HEK293 (cell line): Measurements from ENCODE around the gene IFNW1.
A peak's percentile ranks its signal among the peaks of the same experiment; 100 is the strongest.
"Not testable (repeated sequence)": the region's sequence is repeated elsewhere in the genome, so short reads cannot be mapped to it uniquely, and the experiment has no call there.

Experiments
- CTCF ChIA-PET: fragments of 350-600 bp; formaldehyde crosslinking; extraction: SDS; loops from one replicate; lab custom pipeline; 2021; ENCODE audit warnings: antibody characterized with exemption; lab: Yijun Ruan, JAX
- POLR2A ChIA-PET: fragments of 300-600 bp; formaldehyde crosslinking; extraction: SDS; loops from one replicate; lab custom pipeline; 2020; ENCODE audit warnings: antibody characterized with exemption, inconsistent platforms; lab: Yijun Ruan, JAX
- H3K27ac ChIP-seq: fragments of 200-500 bp; sonication (Bioruptor generic); 2 replicates; pipeline ENCODE4 v1.5.1; 2014; ENCODE audit warnings: low read depth, low read length, control low read depth, inconsistent platforms; ENCODE audit errors: extremely low read depth
- H3K36me3 ChIP-seq, 2 experiments: fragments of 200-500 bp in 1 of 2; sonication (Bioruptor generic) in 1 of 2; 1 replicate in 1 of 2; 2 replicates in 1 of 2; pipeline ENCODE4 v1.5.1; 2014 to 2017; ENCODE audit warnings: inconsistent platforms in 2 of 2, low read length in 2 of 2; ENCODE audit not compliant: control insufficient read depth in 2 of 2, insufficient read depth in 1 of 2
- H3K4me1 ChIP-seq: fragments of 200-500 bp; sonication (Bioruptor generic); 2 replicates; pipeline ENCODE4 v1.5.1; 2014; ENCODE audit warnings: mild to moderate bottlenecking, low read length, inconsistent platforms; ENCODE audit not compliant: control insufficient read depth, insufficient read depth
- H3K4me3 ChIP-seq: 2 replicates; pipeline ENCODE4 v1.5.1; 2011; ENCODE audit warnings: low read depth, mild to moderate bottlenecking, control low read depth, low read length, moderate library complexity
- H3K9me3 ChIP-seq: fragments of 200-500 bp; sonication (Bioruptor generic); 2 replicates; pipeline ENCODE4 v1.5.1; 2014; ENCODE audit warnings: low read depth, low read length, inconsistent platforms; ENCODE audit not compliant: control insufficient read depth, insufficient read depth
- FEZF1 ChIP-seq: fragments of 450-650 bp; formaldehyde crosslinking; IDR thresholded peaks from 2 replicates; pipeline ENCODE4 v1.5.1; 2016; ENCODE audit warnings: missing biosample characterization, missing genetic modification characterization
- KLF10 ChIP-seq: fragments of 450-650 bp; IDR thresholded peaks from 2 replicates; pipeline ENCODE4 v1.5.1; 2018; ENCODE audit warnings: missing biosample characterization, mild to moderate bottlenecking, missing genetic modification characterization
- KLF16 ChIP-seq: fragments of 450-650 bp; formaldehyde crosslinking; IDR thresholded peaks from 2 replicates; pipeline ENCODE4 v1.5.1; 2017; ENCODE audit warnings: missing biosample characterization, missing genetic modification characterization
- KLF9 ChIP-seq: fragments of 450-650 bp; formaldehyde crosslinking; IDR thresholded peaks from 2 replicates; pipeline ENCODE4 v1.5.1; 2016; ENCODE audit warnings: missing biosample characterization, missing genetic modification characterization, low read depth
- PRDM1 ChIP-seq: fragments of 450-650 bp; formaldehyde crosslinking; IDR thresholded peaks from 2 replicates; pipeline ENCODE4; 2016; ENCODE audit warnings: missing biosample characterization, missing genetic modification characterization
- ZBTB48 ChIP-seq: fragments of 450-650 bp; formaldehyde crosslinking; IDR thresholded peaks from 2 replicates; pipeline ENCODE4 v1.5.1; 2016; ENCODE audit warnings: missing biosample characterization, missing genetic modification characterization
- ZNF214 ChIP-seq: fragments of 450-650 bp; formaldehyde crosslinking; IDR thresholded peaks from 2 replicates; pipeline ENCODE4 v1.5.1; 2017; ENCODE audit warnings: missing biosample characterization, mild to moderate bottlenecking, missing genetic modification characterization, borderline replicate concordance
- ZNF221 ChIP-seq: fragments of 450-650 bp; formaldehyde crosslinking; IDR thresholded peaks from 2 replicates; pipeline ENCODE4 v1.5.1; 2017; ENCODE audit warnings: missing biosample characterization, missing genetic modification characterization, borderline replicate concordance
- ZNF223 ChIP-seq: fragments of 450-650 bp; formaldehyde crosslinking; IDR thresholded peaks from 2 replicates; pipeline ENCODE4 v1.5.1; 2016; ENCODE audit warnings: missing biosample characterization, missing genetic modification characterization
- ZNF266 ChIP-seq: fragments of 450-650 bp; formaldehyde crosslinking; IDR thresholded peaks from 2 replicates; pipeline ENCODE4 v1.5.1; 2016; ENCODE audit warnings: missing biosample characterization, missing genetic modification characterization, low read depth
- ZNF624 ChIP-seq: fragments of 450-650 bp; formaldehyde crosslinking; IDR thresholded peaks from 2 replicates; pipeline ENCODE4 v1.5.1; 2017; ENCODE audit warnings: missing biosample characterization, missing genetic modification characterization
- ZNF654 ChIP-seq: fragments of 450-650 bp; formaldehyde crosslinking; IDR thresholded peaks from 2 replicates; pipeline ENCODE4 v1.5.1; 2016; ENCODE audit warnings: low read depth, missing biosample characterization, missing genetic modification characterization
- ZNF677 ChIP-seq: fragments of 450-650 bp; IDR thresholded peaks from 2 replicates; pipeline ENCODE4 v1.5.0; 2018; ENCODE audit warnings: missing biosample characterization, mild to moderate bottlenecking, missing genetic modification characterization, moderate library complexity
- ZNF701 ChIP-seq: fragments of 450-650 bp; formaldehyde crosslinking; IDR thresholded peaks from 2 replicates; pipeline ENCODE4 v1.5.1; 2016; ENCODE audit warnings: missing biosample characterization, missing genetic modification characterization
- ZNF747 ChIP-seq: fragments of 450-650 bp; formaldehyde crosslinking; IDR thresholded peaks from 2 replicates; pipeline ENCODE4 v1.5.1; 2016; ENCODE audit warnings: missing biosample characterization, missing genetic modification characterization
- TF ChIP-seq, protein P1 (sequence below): fragments of 450-650 bp; formaldehyde crosslinking; IDR thresholded peaks from 2 replicates; pipeline ENCODE4 v1.5.1; 2017; ENCODE audit warnings: missing biosample characterization, missing genetic modification characterization
- TF ChIP-seq, protein P2 (sequence below): fragments of 450-650 bp; formaldehyde crosslinking; IDR thresholded peaks from 2 replicates; pipeline ENCODE4 v1.5.1; 2016; ENCODE audit warnings: missing biosample characterization, missing genetic modification characterization

Gene IFNW1

DNA sequence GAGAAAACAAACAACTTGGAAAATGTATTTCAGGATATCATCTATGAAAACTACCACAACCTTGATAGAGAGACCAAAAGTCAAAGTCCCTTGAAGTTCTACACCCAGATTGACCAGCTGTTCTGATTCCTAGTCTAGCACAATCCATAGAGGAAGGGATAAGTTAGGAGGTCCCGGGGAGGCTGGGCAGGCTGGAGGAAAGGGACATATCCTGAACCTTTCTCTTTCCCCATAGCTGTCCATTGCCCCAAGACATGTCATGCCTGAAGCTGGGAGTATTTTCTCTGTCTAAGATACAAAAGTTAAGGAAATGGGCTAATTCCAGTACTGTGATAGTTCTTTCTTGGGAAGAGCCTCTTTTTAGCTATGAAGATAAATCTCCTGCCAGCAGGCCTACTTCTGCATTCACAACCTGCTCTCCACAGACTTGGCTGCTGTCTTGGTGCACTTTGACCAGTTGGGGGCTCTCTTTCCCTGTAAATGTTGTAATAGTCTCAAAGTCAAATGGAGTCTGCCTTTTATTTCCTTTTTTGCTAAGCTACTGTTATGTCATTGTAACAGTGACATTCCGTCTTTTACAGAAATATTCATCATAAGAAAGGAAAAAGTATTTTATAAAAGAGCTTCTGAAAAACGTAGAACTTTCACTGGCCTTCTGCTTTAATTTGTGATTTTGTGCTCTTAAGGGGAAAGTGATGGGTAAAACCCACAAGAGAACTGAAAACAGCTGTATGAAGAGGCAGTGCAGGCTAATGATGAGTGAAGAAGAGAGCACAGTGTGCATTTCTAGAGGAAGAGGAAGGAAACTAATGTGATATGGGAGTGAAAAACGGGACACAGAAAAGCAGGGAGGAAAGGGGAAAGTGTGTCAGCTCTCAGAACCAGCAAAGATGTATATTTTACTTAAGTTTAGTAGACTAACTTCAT lies 41.4 kb upstream of the IFNW1 start:
- H3K9me3 ChIP-seq, H3K4me3 ChIP-seq, H3K27ac ChIP-seq: not testable (repeated sequence)
- TF ChIP-seq PRDM1 (tag by site-specific recombination) (0 out of 2 replicates have a peak, but pooled peaks have one; percentile 7), ZNF654 (tag by site-specific recombination) (peak; percentile 17; the same call in 1 of the 2 replicates)
- TF ChIP-seq, all 188 proteins: peak for 2; not testable (repeated sequence) for 186
- H3K36me3 ChIP-seq, H3K4me1 ChIP-seq, POLR2A ChIA-PET: not testable (repeated sequence)
- CTCF ChIA-PET, result interaction anchor here (0.6 to 2.3 kb wide), 35 partner anchors 9 to 1130 kb away, joined by 3 to 24 read pairs (median 4); partner anchors contain the start of genes IFNA10 and IFNA8

DNA sequence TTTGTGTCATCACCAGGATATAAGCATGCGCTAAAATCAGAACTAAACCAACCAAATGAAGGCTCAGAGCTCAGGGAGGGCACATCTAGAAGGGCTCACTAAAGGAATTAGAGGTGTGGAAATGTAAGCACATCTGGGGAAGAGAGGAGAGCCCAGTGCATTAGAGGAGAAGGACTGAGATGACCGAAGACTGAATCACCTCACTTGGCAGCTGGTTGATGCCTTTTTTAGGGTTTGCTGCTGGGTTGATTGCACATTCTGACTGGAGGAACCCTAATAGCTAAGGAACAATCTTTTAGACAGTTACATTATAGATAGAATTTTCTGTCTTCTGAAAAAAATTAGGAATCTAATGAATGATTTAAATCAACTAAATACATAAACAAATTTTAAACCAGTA lies 33.0 kb upstream of the IFNW1 start:
- Histone ChIP-seq H3K27ac (no peak overlapping the region), H3K4me3 (no peak overlapping the region), H3K36me3 (no peaks in the 10 kb centered on the region), H3K4me1 (no peaks in the 10 kb centered on the region), H3K9me3 (no peaks in the 10 kb centered on the region)
- TF ChIP-seq ZNF221 (tag by site-specific recombination) (no peak), KLF10 (tag by site-specific recombination) (no peak)
- POLR2A ChIA-PET, result no interaction called here
- CTCF ChIA-PET, result interaction anchor here (0.5 to 2.4 kb wide), 4 partner anchors 8 to 613 kb away, joined by 3 to 19 read pairs (median 5); no protein-coding TSS in a partner anchor

DNA sequence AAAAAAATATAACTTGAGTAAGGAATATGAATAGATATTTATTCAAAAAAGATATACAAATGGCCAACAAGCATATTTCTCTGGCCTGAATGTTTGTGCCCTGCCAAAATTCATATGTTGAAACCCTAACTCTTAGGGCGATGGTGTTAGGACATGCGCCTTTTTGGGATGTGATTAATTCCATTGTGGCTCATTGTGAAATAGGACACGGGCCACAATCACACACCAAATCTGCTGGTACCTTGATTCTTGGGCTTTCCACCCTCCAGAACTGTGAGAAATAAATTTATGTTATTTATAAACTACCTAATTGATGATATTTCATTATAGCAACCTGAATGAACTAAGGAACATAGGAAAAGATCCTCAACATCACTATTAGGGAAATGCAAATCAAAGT lies 30.5 kb upstream of the IFNW1 start:
- Histone ChIP-seq H3K36me3 (no peaks in the 10 kb centered on the region), H3K4me1 (no peaks in the 10 kb centered on the region), H3K4me3 (no peak overlapping the region), H3K27ac (no peak overlapping the region), H3K9me3 (no peaks in the 10 kb centered on the region)
- TF ChIP-seq KLF16 (tag by site-specific recombination), result no peak
- TF ChIP-seq ZNF221 (tag by site-specific recombination), result no peak
- TF ChIP-seq ZBTB48 (tag by site-specific recombination), result no peak
- no peak for TF ChIP-seq ZNF747
- TF ChIP-seq, protein P1, sequence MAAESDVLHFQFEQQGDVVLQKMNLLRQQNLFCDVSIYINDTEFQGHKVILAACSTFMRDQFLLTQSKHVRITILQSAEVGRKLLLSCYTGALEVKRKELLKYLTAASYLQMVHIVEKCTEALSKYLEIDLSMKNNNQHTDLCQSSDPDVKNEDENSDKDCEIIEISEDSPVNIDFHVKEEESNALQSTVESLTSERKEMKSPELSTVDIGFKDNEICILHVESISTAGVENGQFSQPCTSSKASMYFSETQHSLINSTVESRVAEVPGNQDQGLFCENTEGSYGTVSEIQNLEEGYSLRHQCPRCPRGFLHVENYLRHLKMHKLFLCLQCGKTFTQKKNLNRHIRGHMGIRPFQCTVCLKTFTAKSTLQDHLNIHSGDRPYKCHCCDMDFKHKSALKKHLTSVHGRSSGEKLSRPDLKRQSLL (tag by site-specific recombination), result no peak
- TF ChIP-seq, protein P2, sequence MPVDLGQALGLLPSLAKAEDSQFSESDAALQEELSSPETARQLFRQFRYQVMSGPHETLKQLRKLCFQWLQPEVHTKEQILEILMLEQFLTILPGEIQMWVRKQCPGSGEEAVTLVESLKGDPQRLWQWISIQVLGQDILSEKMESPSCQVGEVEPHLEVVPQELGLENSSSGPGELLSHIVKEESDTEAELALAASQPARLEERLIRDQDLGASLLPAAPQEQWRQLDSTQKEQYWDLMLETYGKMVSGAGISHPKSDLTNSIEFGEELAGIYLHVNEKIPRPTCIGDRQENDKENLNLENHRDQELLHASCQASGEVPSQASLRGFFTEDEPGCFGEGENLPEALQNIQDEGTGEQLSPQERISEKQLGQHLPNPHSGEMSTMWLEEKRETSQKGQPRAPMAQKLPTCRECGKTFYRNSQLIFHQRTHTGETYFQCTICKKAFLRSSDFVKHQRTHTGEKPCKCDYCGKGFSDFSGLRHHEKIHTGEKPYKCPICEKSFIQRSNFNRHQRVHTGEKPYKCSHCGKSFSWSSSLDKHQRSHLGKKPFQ (tag by site-specific recombination), result no peak
- TF ChIP-seq ZNF266 (tag by site-specific recombination), result no peak
- TF ChIP-seq ZNF214 (tag by site-specific recombination), result no peak
- TF ChIP-seq ZNF677 (tag by site-specific recombination), result no peak
- TF ChIP-seq ZNF701 (tag by site-specific recombination), result no peak
- TF ChIP-seq KLF9 (tag by site-specific recombination), result no peak
- no peak for TF ChIP-seq ZNF624 (tag by site-specific recombination)
- TF ChIP-seq ZNF223 (tag by site-specific recombination), result no peak
- TF ChIP-seq FEZF1 (tag by site-specific recombination), result no peak
- ChIA-PET POLR2A (no interaction called here), CTCF (no interaction called here)
